Right lobe of liver (tissue), 6 donors: ENCODE data around the gene JUP. TPM values are rescaled to one million over a fixed set of nuclear protein-coding genes. Genes with fewer than 3 reads are reported as not detected.

Source experiments
- ATAC-seq, 4 donors: fragments of 200-7000 bp; cut with Tn5 transposase; one replicate each; pipeline ENCODE4 v1.9.1; 2020; ENCODE audit warnings: mild to moderate bottlenecking in 4 of 4, moderate library complexity in 4 of 4
- DNase-seq, 3 donors: peaks; one replicate each; pipeline ENCODE4 v3.0.0-alpha.2; 2020
- H3K27ac ChIP-seq, 3 donors: fragments of 200-600 bp; one replicate each; pipeline ENCODE4 v1.8.0; 2022
- H3K27me3 ChIP-seq, 2 donors: fragments of 200-600 bp; one replicate each; pipeline ENCODE4 v1.8.0; 2022
- H3K36me3 ChIP-seq, 4 donors: fragments of 200-600 bp; sonication (generic) in 1 of 4; one replicate each; pipeline versions ENCODE4 v1.5.1 to v1.8.0; 2017 to 2022; ENCODE audit warnings: control low read depth in 1 of 4
- H3K4me1 ChIP-seq, 4 donors: fragments of 200-600 bp; sonication (generic) in 1 of 4; one replicate each; pipeline versions ENCODE4 v1.5.1 to v1.8.0; 2017 to 2022; ENCODE audit warnings: control low read depth in 1 of 4
- H3K4me3 ChIP-seq, 3 donors: fragments of 200-600 bp; one replicate each; pipeline ENCODE4 v1.8.0; 2022
- H3K9me3 ChIP-seq, 4 donors: fragments of 200-600 bp; sonication (generic) in 1 of 4; one replicate each; pipeline versions ENCODE4 v1.5.1 to v1.8.0; 2017 to 2022; ENCODE audit warnings: control low read depth in 1 of 4
- CTCF ChIP-seq, 4 donors: fragments of 200-600 bp in 3 of 4; fragments of 450-650 bp in 1 of 4; IDR thresholded peaks; one replicate each; pipeline versions ENCODE4 v1.5.1 to v1.8.0; 2016 to 2022; ENCODE audit warnings: antibody characterized with exemption in 4 of 4, mild to moderate bottlenecking in 2 of 4
- POLR2A ChIP-seq: fragments of 450-650 bp; IDR thresholded peaks from one replicate; pipeline ENCODE4 v1.6.1; 2017; ENCODE audit warnings: antibody characterized with exemption, mild to moderate bottlenecking
- WGBS: methylation state at CpG from one replicate; pipeline ENCODE4 v1.1.6; 2018; ENCODE audit warnings: low coverage, low lambda C conversion rate; ENCODE audit not compliant: insufficient coverage; ENCODE audit errors: missing lambda C conversion rate; 5-methylcytosine and 5-hydroxymethylcytosine counted together
- intact Hi-C, 2 donors: fragments of 100-400 bp; cut with DNase I; formaldehyde crosslinking; loops; one replicate each; pipeline versions ENCODE4 v1.11.2 to v1.14.1; 2022
- total RNA-seq, 6 experiments: library from RNA; depleted of rRNA in 2 of 6; stranded (reverse); fragments of >200 nt in 2 of 6; fragmentation: NEBNext Ultra II Directional in 3 of 6; extraction: Animal tissue kit (Norgen Biotek cat#: 25700) in 3 of 6; gene quantifications; one replicate each; pipeline versions ENCODE4 v1.1.0 to v1.2.4, GENCODE V29; 2016 to 2023
- donor health status: DM: no; HTN: yes; CAD: no.
- donor health status: DM: no; HTN: no; CAD: no.
- donor health status: DM: no; HTN: no; CAD: no.
- donor health status: DM: no; HTN: yes; CAD: no.
- donor health status: DM: no; HTN: yes; CAD: no.

Gene JUP
- total RNA-seq, 6 experiments from 2014 or later, result 54.3 to 74.8 (median 65.7) TPM

DNA sequence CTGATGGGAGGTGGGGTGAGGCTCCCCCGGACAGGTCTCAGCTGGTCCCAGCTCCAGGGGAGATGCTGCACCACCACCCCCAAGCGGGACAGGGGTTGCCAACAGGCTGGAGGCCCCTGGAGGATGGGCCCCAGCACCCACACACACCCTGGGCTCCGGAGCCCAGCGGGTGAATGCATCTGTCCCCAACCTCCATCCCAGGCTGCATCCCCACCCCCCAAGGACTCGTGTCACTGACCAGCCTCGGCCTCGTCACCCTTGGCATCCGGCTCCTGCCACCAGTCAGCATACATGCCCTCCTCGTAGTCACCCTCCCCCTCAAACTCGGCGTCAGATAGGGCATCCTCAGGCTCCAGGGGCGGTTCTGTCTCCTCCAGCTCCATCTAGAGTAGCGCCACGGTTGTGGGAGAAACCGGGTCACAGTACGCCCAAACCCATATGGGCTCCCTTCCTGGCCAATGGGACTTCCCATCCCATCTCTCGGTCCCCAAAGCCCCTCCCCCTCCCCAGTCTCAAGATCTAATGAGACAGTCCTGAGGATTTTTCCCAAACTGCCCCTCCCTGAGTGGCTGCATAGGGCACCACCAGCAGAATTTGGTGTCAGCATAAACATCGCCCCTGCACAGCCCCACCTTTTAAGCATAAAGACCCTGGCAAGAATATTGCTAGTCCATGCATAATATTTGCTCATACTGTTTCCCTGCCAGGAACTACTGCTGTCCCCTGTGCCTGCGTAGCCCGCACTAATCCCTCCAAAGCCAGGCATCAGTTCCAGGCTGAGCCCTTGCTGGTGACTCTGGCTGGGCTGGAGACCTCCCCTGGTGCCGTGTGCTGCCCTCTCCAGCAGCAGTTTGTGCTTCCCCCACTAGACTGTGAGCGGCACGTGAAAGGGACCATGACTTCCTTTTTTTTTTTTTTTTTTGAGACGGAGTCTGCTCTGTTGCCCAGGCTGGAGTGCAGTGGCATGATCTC lies 16.8 kb upstream of the JUP start:
- Histone ChIP-seq H3K27ac (no peak overlapping the region), H3K9me3 (no peaks in the 10 kb centered on the region), H3K36me3 (no peaks in the 10 kb centered on the region), H3K4me3 (no peak overlapping the region), H3K27me3 (no peaks in the 10 kb centered on the region), H3K4me1 (peaks cover 0 to 6% (median 3%) of the 10 kb centered on the region in 4 donors)
- peak in 1 of 4 donors; percentile 33 for ATAC-seq
- WGBS, result 64% methylated on average over 8 of the region's 24 CpGs
- no peak for DNase-seq
- TF ChIP-seq POLR2A (no peak), CTCF (IDR thresholded peaks at IDR 0.05) (no peak)
- intact Hi-C loops, result loop anchor here (5.0 kb wide), 1 partner anchor 66 kb away; no protein-coding TSS in a partner anchor

- Histone ChIP-seq H3K36me3 (no peaks in the 10 kb centered on the region), H3K27ac (no peak overlapping the region), H3K4me3 (no peak overlapping the region), H3K9me3 (no peaks in the 10 kb centered on the region), H3K27me3 (no peaks in the 10 kb centered on the region), H3K4me1 (peaks cover 0 to 6% (median 3%) of the 10 kb centered on the region in 4 donors)
- intact Hi-C loops, result loop anchor here (5.0 kb wide), 1 partner anchor 64 kb away; no protein-coding TSS in a partner anchor
- TF ChIP-seq CTCF (IDR thresholded peaks at IDR 0.05), result peak; percentile 93 to 98 (median 96)
- no peak for TF ChIP-seq POLR2A
- 0% methylated on average over 3 of the region's 14 CpGs for WGBS
- peak; percentile 89 to 97 (median 94) for ATAC-seq
- peak; percentile 77 to 82 (median 81) for DNase-seq
Measured at GRCh38 chr17:41801374-41802271, 15.1 kb upstream of the JUP start.

- no peaks in the 10 kb centered on the region for H3K9me3 ChIP-seq
- no peak overlapping the region for H3K4me3 ChIP-seq
- ATAC-seq, result peak in 3 of 4 donors; percentile 8 to 18 (median 14)
- intact Hi-C loops, result loop anchor here (5.0 kb wide), 1 partner anchor 63 kb away; no protein-coding TSS in a partner anchor
- 72% methylated on average over 13 of the region's 18 CpGs for WGBS
- TF ChIP-seq POLR2A (no peak), CTCF (IDR thresholded peaks at IDR 0.05) (no peak)
- no peaks in the 10 kb centered on the region for H3K36me3 ChIP-seq
- DNase-seq, result no peak
- peaks cover 0 to 6% (median 3%) of the 10 kb centered on the region in 4 donors for H3K4me1 ChIP-seq
- H3K27me3 ChIP-seq, result no peaks in the 10 kb centered on the region
- no peak overlapping the region for H3K27ac ChIP-seq
Measured at GRCh38 chr17:41800601-41801373, 14.3 kb upstream of the JUP start.

DNA sequence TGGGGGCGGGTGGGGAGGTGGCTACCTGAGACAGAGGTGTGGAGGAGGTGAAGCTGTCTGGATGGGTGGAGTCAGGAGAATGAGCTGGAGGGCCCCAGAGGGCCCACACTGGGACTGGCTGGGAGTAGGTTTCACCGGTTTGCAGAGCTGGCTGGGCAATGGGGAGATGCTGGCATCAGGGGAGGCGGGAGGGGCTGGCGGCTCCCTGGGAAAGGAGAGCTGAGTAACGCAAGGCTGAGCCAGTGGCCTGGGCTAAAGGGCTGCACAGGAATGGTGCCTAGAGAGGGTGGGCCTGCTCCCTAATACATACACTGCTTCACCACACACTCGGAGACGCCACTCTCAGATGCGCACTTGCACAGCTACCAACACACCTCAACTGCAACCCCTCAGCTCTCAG lies 12.9 kb upstream of the JUP start:
- no peak for ATAC-seq
- no peak overlapping the region for H3K4me3 ChIP-seq
- H3K27me3 ChIP-seq, result no peaks in the 10 kb centered on the region
- H3K9me3 ChIP-seq, result no peaks in the 10 kb centered on the region
- no peaks in the 10 kb centered on the region for H3K36me3 ChIP-seq
- intact Hi-C loops, result no loop called here
- 86% methylated on average over 4 of the region's 8 CpGs for WGBS
- no peak for DNase-seq
- TF ChIP-seq POLR2A (no peak), CTCF (IDR thresholded peaks at IDR 0.05) (no peak)
- peaks cover 0 to 6% (median 3%) of the 10 kb centered on the region in 4 donors for H3K4me1 ChIP-seq
- no peak overlapping the region for H3K27ac ChIP-seq
